Activated CD4-positive, alpha-beta T cell treated with anti-CD3 and anti-CD28 coated beads for 4 hours (primary cell): ENCODE results near the gene CDCP2.
"Not testable (repeated sequence)": the region's sequence is repeated elsewhere in the genome, so short reads cannot be mapped to it uniquely, and the experiment has no call there.

Source experiments
- DNase-seq, 2 donors: peaks; one replicate each; pipeline ENCODE4 v3.0.0-alpha.2; 2020

CDCP2 gene

GRCh38 chr1:54114001-54114400, 38.8 kb downstream of the CDCP2 start:
- no peak for DNase-seq

DNA sequence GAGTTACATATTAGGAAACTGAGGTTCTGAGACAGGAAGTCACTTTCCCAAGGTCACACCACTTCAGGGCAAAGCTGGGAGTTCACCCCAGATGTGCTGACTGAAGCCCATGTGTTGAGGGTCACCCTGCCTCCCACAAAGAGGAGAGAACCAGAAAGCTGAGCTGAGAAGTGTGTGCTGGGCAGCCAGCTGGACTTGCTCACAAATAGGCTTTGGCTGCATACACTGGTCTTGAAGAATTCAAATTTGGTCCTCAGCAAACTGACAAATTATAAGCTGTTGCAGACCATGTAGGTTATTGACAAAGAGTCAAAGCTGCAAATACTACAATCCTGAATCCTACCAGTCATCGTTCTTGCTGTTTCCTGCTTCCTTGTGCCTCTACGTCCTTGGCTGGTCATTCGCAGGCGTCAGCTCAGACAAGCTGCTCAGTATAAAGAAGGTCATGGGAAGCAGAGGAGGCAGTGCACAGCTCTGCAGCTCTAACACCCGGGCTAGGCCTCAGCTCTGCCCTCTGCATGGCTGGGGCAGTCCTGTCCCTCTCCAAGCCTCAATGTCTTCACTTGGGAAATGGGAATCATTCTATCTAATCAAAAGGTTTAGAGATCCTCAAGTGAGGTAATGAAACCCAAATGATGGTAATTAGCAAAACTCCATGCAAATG, 40.0 kb downstream of the CDCP2 start:
- DNase-seq = no peak

- DNase-seq = no peak
These were observed 40.8 kb downstream of the CDCP2 start for GRCh38 chr1:54112027-54112426.

DNA sequence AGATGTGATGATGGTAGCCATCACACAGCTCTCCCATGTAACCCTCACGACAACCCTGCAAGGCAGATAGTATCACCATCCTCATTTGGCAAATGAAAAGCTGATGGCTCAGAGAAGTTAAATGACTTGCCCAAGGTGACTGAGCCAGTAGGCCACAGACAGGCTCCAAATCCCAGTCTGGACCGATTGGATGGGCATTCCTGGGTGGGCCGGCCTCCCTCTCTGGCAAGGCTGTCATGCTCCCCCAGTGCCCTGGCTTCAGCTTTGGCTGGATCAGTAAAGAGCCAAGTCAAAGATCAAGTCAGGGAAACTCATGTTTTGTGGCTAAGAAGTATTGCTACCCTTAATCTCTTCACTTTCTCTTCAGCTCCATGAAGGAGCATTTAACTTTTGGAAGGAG, 41.2 kb downstream of the CDCP2 start:
- DNase-seq = no peak

GRCh38 chr1:54110996-54111395, 41.8 kb downstream of the CDCP2 start:
- DNase-seq = no peak

- DNase-seq = no peak
These were observed 43.4 kb downstream of the CDCP2 start for GRCh38 chr1:54109129-54110090.

- DNase-seq = no peak
These were observed 44.6 kb downstream of the CDCP2 start for GRCh38 chr1:54108156-54108555.

GRCh38 chr1:54107131-54107530, 45.7 kb downstream of the CDCP2 start:
- DNase-seq = no peak

DNA sequence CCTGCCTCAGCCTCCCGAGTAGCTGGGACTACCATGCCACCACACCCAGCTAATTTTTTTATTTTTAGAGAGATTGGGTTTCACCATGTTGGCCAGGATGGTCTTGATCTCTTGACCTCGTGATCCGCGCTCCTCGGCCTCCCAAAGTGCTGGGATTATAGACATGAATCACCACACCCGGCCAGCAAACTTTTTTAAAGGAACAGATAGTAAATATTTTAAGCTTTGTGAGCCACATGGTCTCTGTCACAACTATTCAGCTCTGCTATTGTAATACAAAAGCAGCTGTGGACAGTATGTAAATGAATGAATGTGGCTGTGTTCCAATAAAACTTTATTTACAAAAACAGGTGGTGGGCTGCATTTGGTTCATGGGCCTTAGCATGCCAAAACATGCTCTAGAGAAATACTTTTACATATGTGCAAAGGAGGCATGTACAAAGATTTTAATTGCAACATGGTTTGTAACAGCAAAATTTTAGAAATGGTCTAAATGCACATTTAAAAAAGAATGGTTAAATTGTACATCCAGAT, 47.0 kb downstream of the CDCP2 start:
- DNase-seq = no peak

DNA sequence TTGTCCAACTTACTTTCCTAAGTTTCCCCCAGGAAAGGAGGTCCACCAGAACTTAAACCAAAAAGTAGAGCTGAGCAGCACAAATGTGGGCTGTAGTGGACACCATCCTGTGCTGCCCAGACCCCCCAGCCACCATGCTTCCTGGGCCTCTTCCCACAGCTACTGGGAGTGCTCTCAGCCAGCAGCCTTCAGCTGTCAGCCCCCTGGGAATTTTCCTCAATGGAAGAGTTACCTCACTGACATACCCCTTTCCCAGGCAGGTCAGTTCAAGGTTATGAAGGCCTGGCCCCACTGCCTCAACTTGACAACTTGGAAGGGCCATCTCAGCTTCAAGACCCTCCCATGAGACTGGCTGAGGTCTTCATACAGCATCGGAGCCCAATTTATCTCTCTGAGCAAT, 47.7 kb downstream of the CDCP2 start:
- no peak for DNase-seq

GRCh38 chr1:54104613-54105012, 48.2 kb downstream of the CDCP2 start:
- DNase-seq = not testable (repeated sequence)

- no peak for DNase-seq
These were observed 49.4 kb downstream of the CDCP2 start for GRCh38 chr1:54103414-54103813.

DNA sequence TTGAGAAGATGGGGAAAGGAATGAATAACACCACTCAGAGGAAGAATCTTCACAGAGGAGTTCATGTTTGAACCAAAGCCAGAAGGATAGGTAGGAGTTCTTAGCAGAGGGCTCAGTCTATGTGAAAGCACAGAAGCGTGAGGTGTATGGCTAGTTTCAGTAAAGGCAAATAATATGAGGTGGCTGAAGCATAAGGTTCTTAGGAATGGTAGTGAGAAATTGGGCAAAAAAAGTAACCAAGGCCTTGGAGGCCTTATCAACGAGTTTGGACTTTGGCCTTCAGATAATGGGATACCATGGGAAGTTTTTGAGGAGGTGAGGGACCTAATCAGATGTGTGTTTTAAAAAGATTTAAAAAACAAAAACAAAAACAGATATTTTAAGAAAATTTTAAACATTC, 52.3 kb downstream of the CDCP2 start:
- DNase-seq = no peak

- DNase-seq = no peak
These were observed 53.7 kb downstream of the CDCP2 start for GRCh38 chr1:54099061-54099610.

DNA sequence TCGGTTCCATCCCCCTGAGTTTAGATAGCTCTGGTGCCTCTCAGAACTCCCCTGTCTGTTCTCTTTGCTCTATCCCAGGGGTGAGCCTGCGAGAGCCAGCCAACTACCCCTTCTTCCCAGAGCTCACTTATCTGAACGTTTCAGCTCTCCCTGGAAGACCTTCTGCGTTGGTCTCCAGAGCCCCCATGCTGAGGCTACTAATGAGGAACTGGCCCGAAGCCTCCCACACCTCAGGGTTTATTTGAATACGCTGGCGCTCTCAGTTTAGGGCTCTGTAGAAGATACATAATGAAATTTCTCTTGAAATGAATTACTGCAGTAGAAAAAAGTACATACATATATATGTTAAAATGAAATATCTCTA, 55.9 kb downstream of the CDCP2 start:
- DNase-seq = no peak

DNA sequence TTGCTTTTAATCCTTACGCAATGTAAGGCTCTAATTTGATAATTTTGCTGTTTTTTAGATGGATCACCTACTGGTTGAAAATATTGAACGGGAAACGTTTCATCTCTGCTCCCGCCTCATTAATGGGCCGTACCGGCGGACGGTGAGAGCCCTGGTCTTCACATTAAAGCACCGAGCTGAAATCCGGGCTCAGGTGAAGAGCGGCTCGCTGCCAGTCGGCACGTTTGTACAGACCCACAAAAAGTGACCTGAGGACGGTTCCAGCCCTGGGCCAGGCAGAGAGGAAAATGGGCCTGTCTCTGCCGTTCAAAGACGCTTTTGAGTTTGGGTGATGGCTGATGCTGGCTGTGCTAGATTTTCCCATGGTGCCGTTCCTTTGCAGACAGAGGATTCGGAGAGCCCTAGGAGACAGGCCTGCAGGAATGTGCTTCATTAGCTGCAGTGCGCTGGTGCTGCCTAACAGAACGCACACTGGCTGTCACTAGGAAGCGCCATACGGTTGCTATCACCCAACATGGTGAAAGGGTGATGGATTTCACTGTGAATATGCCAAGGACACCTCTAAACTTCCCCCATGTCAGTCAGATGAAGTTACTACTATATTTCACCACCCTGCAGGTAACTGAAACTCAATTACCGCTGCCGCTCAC, 56.4 kb downstream of the CDCP2 start:
- DNase-seq = no peak

DNA sequence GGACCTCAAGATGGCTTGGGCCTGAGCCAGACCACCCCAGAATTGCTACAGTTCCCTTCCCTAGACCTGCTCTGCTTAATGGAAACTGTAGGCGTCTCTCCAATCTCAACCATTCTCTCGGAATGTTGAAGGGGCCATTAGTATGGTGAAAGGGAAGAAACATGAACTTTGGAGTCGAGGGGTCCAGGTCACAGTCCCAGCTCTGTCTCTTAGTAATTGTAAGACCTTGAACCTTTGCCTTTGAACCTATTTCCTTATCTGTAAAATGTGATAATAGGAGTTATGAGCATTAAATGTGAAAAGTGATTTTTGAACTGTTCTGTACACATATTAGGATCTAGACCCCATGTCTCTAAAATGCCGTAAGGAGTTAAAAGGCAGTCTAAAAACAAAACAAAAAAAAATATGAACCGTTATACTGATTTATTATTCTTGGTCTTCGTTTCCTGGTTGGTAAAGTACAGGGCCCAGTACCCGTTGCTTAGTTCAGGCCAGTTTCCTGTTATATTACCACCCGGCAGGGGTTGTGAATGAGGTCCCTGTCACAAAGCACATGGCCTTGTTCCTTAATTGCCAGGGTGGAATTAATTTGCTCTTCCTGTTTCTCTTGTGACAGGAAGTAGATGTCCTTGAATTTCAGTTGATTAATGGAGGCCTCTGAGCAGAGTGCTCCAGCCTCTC, 57.1 kb downstream of the CDCP2 start:
- no peak for DNase-seq

DNA sequence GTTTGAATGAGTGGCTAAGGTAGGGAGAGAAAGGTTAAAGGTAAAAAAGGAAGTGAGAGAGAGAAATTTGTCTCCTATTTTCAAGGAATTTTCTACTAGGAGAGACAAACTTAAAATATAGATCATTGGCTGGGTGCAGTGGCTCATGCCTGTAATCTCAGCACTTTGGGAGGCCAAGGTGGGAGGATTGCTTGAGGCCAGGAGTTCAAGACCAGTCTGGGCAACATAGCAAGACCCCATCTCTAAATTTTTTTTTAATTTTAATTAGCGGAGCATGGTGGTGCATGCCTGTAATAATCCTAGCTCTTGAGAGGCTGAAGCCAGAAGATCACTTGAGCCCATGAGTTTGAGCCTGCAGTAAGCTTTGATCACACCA, 58.1 kb downstream of the CDCP2 start:
- DNase-seq = not testable (repeated sequence)

DNA sequence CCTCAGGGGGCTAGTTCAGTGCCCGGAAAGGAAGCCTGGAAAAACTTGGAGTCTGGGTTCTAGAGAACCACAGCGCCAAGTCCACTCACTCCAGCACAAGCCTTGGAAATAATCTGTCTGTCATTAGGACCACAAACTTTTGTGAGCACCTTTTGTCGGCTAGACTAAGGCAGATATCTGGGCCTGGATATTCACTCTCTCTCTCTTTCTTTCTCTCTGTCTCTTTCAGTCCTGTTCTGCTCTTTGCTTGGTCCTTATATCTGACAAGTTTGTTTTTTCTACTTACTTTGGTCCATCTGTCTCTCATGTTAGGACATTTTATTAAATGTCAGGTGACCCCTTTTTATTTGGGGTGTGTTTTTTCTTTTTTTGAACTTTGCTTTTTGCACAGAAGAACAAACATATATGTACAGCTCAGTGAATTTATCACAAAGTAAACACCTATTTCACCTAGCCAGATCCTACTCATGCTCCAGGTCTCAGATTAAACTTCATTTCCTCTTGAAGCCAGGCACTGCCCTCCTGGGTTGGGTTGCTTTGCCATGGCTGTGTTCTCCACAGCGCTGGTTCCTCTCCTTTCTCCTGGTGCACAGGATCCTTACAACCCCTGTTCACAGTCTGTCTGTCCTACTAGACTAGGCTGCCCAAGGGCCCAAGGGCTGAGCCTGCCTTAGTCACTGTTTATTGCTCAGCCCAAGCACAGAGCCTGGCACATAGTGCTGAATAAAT, 58.6 kb downstream of the CDCP2 start:
- no peak for DNase-seq

DNA sequence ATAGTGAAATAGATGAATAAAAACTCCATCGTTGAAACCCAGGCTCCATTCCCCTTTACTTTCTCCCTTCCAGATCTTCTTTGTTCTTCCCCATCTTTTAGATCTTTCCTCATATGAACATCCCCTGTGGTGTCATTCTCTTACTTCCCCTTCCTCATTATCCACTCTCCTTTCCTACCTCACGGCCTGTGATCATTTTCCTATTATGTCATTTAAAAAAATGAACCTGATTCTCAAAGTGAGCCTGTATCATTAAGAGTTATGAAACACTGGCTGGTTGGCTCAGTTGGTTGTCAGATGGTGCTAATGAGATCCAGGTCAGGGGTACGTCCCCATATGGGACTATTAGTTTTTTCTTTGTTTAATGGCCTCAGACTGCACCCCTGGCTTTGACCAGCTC, 61.1 kb downstream of the CDCP2 start:
- DNase-seq = no peak

DNA sequence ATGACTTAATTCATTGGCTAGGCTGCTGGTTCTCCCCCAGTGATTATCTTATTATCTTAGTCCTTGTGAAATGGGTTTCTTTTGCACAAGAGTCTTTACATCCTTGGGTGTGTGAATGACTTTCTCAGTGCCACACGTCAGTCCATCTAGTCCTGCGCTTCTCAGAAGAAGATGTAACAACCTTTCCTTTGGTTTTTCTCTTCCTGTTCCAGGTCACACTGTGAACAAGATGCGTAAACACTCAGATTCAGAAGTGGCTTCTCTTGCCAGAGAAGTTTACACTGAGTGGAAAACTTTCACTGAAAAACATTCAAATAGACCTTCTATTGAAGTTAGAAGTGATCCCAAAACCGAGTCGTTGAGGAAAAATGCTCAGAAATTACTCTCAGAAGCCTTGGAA, 64.4 kb downstream of the CDCP2 start:
- DNase-seq = no peak

GRCh38 chr1:54086754-54087153, 66.0 kb downstream of the CDCP2 start:
- DNase-seq = no peak
